RWPE1 (cell line): ENCODE measurements around the gene SUCO.

Experiments
- CTCF ChIA-PET: fragments of 350-600 bp; sonication (Branson Sonifier 250); formaldehyde crosslinking; extraction: SDS; loops from one replicate; lab custom pipeline; 2021; lab: Yijun Ruan, JAX
- POLR2A ChIA-PET: fragments of 400-600 bp; formaldehyde crosslinking; extraction: SDS; loops from one replicate; lab custom pipeline; 2020; ENCODE audit warnings: antibody characterized with exemption; ENCODE audit not compliant: low non-redundant PET; lab: Yijun Ruan, JAX
- DNase-seq: peaks from one replicate; pipeline ENCODE4 v3.0.0; 2012; ENCODE audit warnings: low spot score
- H3K27ac ChIP-seq: fragments of 450-650 bp; 2 replicates; pipeline ENCODE4 v1.5.1; 2017
- CTCF ChIP-seq: fragments of 450-650 bp; conservative IDR thresholded peaks from 2 replicates; pipeline ENCODE4 v1.5.1; 2017; ENCODE audit warnings: low read depth, mild to moderate bottlenecking

SUCO gene

GRCh38 chr1:172646653-172647052, 113.7 kb downstream of the SUCO start:
- no peak for DNase-seq
- TF ChIP-seq CTCF = no peak
- CTCF ChIA-PET = no interaction called here
- POLR2A ChIA-PET = no interaction called here
- no peak overlapping the region for H3K27ac ChIP-seq

GRCh38 chr1:172647110-172647564, 114.2 kb downstream of the SUCO start:
- TF ChIP-seq CTCF = no peak
- no peak overlapping the region for H3K27ac ChIP-seq
- POLR2A ChIA-PET = no interaction called here
- CTCF ChIA-PET = interaction anchor here (0.6 kb wide), 1 partner anchor 25 kb away, joined by 4 read pairs; no protein-coding TSS in a partner anchor
- no peak for DNase-seq

- no peak overlapping the region for H3K27ac ChIP-seq
Observed at GRCh38 chr1:172647987-172648386, 115.0 kb downstream of the SUCO start.

GRCh38 chr1:172650474-172651193, 117.7 kb downstream of the SUCO start:
- ChIA-PET POLR2A (no interaction called here), CTCF (interaction anchor here (0.6 kb wide), 1 partner anchor 69 kb away, joined by 3 read pairs; no protein-coding TSS in a partner anchor)
- DNase-seq = no peak
- H3K27ac ChIP-seq = no peak overlapping the region
- TF ChIP-seq CTCF = no peak

More at GRCh38 chr1:172647987-172648386, 115.0 kb downstream of the SUCO start:
- CTCF ChIA-PET = no interaction called here
- no peak for TF ChIP-seq CTCF
- POLR2A ChIA-PET = no interaction called here
- DNase-seq = no peak

GRCh38 chr1:172653015-172653709, 120.2 kb downstream of the SUCO start:
- no peak for TF ChIP-seq CTCF
- POLR2A ChIA-PET = no interaction called here
- H3K27ac ChIP-seq = no peak overlapping the region
- CTCF ChIA-PET = interaction anchor here (0.6 kb wide), 2 partner anchors 50 to 541 kb away, joined by 3 read pairs; no protein-coding TSS in a partner anchor
- no peak for DNase-seq

- ChIA-PET POLR2A (no interaction called here), CTCF (interaction anchor here (0.7 kb wide), 1 partner anchor 274 kb away, joined by 6 read pairs; no protein-coding TSS in a partner anchor)
- no peak overlapping the region for H3K27ac ChIP-seq
- peak; percentile 34 for DNase-seq
- no peak for TF ChIP-seq CTCF
Observed at GRCh38 chr1:172654535-172654934, 121.6 kb downstream of the SUCO start.
